H1 (cell line): Measurements from ENCODE around the gene NCOA5. TPM values are rescaled to one million over a fixed set of nuclear protein-coding genes. Genes with fewer than 3 reads are reported as not detected.

ENCODE experiments used
- CTCF ChIA-PET: fragments of 300-600 bp; sonication (Branson Sonifier 250); formaldehyde crosslinking; loops from one replicate; lab custom pipeline; 2021; ENCODE audit not compliant: partially characterized antibody; lab: Charles Lee
- POLR2A ChIA-PET: fragments of 300-600 bp; sonication (Branson Sonifier 250); formaldehyde crosslinking; loops from one replicate; lab custom pipeline; 2021; ENCODE audit warnings: inconsistent platforms; ENCODE audit not compliant: partially characterized antibody; lab: Charles Lee
- DNase-seq, 2 experiments: peaks; one replicate each; pipeline versions ENCODE4 v3.0.0 to v3.0.0-alpha.2; 2010 to 2022; ENCODE audit warnings: low spot score in 2 of 2, low read depth in 1 of 2, mixed read lengths in 1 of 2
- FAIRE-seq: peaks from 2 replicates; lab custom pipeline; 2011; peaks lifted over from hg19 to GRCh38; lab: Jason Lieb, UNC
- H2AFZ ChIP-seq: 2 replicates; pipeline ENCODE4 v1.8.1; 2012; ENCODE audit warnings: low read length, inconsistent platforms
- H2AK5ac ChIP-seq: 2 replicates; pipeline ENCODE4 v1.6.1; 2013; ENCODE audit warnings: low read depth, low read length
- H2BK120ac ChIP-seq: replicated peaks from 2 replicates; pipeline ENCODE3; 2013; ENCODE audit warnings: low read depth, low read length, inconsistent platforms
- H2BK12ac ChIP-seq: 2 replicates; pipeline ENCODE4 v1.6.1; 2013; ENCODE audit warnings: low read depth, low read length
- H2BK15ac ChIP-seq: 2 replicates; pipeline ENCODE4 v1.6.1; 2013; ENCODE audit warnings: low read length
- H2BK20ac ChIP-seq: 2 replicates; pipeline ENCODE4 v1.6.1; 2013; ENCODE audit warnings: low read length
- H2BK5ac ChIP-seq: 2 replicates; pipeline ENCODE4 v1.6.1; 2013; ENCODE audit warnings: low read depth, low read length
- H3K14ac ChIP-seq: 2 replicates; pipeline ENCODE4 v1.6.1; 2013; ENCODE audit warnings: inconsistent platforms; ENCODE audit not compliant: insufficient read length
- H3K18ac ChIP-seq: 2 replicates; pipeline ENCODE4 v1.6.1; 2013; ENCODE audit warnings: low read length; ENCODE audit errors: extremely low read depth
- H3K23ac ChIP-seq: 2 replicates; pipeline ENCODE4 v1.6.1; 2013; ENCODE audit warnings: inconsistent platforms; ENCODE audit not compliant: insufficient read length
- H3K23me2 ChIP-seq: 2 replicates; pipeline ENCODE4 v1.6.1; 2013; ENCODE audit warnings: low read depth, low read length
- H3K27ac ChIP-seq: 2 replicates; pipeline ENCODE4 v1.6.1; 2011; ENCODE audit warnings: low read depth, low read length, inconsistent platforms
- H3K27me3 ChIP-seq, 4 experiments: replicated peaks in 1 of 4; 1 replicate in 1 of 4; 2 replicates in 3 of 4; pipeline versions ENCODE4 v1.6.1 to v1.8.1; 2011 to 2013; ENCODE audit warnings: low read length in 3 of 4, mild to moderate bottlenecking in 3 of 4, inconsistent platforms in 2 of 4, mixed read lengths in 2 of 4, moderate library complexity in 1 of 4; ENCODE audit not compliant: control insufficient read depth in 3 of 4, insufficient read depth in 3 of 4; ENCODE audit errors: extremely low read depth in 1 of 4
- H3K36me3 ChIP-seq, 4 experiments: 2 replicates each; pipeline versions ENCODE4 v1.6.1 to v1.8.1; 2011 to 2013; ENCODE audit warnings: mild to moderate bottlenecking in 4 of 4, low read length in 3 of 4, moderate library complexity in 2 of 4, control low read depth in 1 of 4, inconsistent platforms in 1 of 4; ENCODE audit not compliant: insufficient read depth in 4 of 4, control insufficient read depth in 2 of 4
- H3K4ac ChIP-seq: replicated peaks from 2 replicates; pipeline ENCODE3; 2013; ENCODE audit warnings: low read length, low read depth, mixed read lengths, inconsistent platforms; ENCODE audit not compliant: insufficient read length
- H3K4me1 ChIP-seq, 4 experiments: replicated peaks in 1 of 4; 1 replicate in 1 of 4; 2 replicates in 3 of 4; pipeline versions ENCODE4 v1.6.1 to v1.8.1; 2011 to 2013; ENCODE audit warnings: low read length in 3 of 4, inconsistent platforms in 2 of 4, mixed read lengths in 1 of 4; ENCODE audit not compliant: insufficient read depth in 4 of 4, control insufficient read depth in 3 of 4
- H3K4me2 ChIP-seq, 2 experiments: 2 replicates each; pipeline versions ENCODE4 v1.6.1 to v1.8.1; 2011 to 2013; ENCODE audit warnings: low read depth in 2 of 2, low read length in 2 of 2, control low read depth in 1 of 2, inconsistent platforms in 1 of 2, mild to moderate bottlenecking in 1 of 2; ENCODE audit not compliant: insufficient read depth in 1 of 2
- H3K4me3 ChIP-seq, 4 experiments: fragments of 200-600, 300-600 bp in 1 of 4; sonication (generic), shearing (Covaris generic), sonication (Bioruptor Twin) in 1 of 4; 2 replicates each; pipeline versions ENCODE4 v1.5.1 to v1.8.1; 2011 to 2016; ENCODE audit warnings: low read length in 4 of 4, low read depth in 3 of 4, control low read depth in 2 of 4, inconsistent platforms in 2 of 4, mild to moderate bottlenecking in 2 of 4, mixed read lengths in 1 of 4, moderate library complexity in 1 of 4; ENCODE audit not compliant: insufficient read depth in 2 of 4; ENCODE audit errors: extremely low read depth in 1 of 4
- H3K56ac ChIP-seq: replicated peaks from 2 replicates; pipeline ENCODE3; 2013; ENCODE audit warnings: low read depth, mild to moderate bottlenecking, mixed read lengths, low read length, inconsistent platforms; ENCODE audit not compliant: insufficient read length
- H3K79me1 ChIP-seq: 2 replicates; pipeline ENCODE4 v1.6.1; 2013; ENCODE audit warnings: low read depth, low read length, control low read depth
- H3K79me2 ChIP-seq, 2 experiments: 2 replicates each; pipeline versions ENCODE4 v1.6.1 to v1.8.1; 2012 to 2013; ENCODE audit warnings: low read length in 2 of 2, mild to moderate bottlenecking in 2 of 2, inconsistent platforms in 1 of 2; ENCODE audit not compliant: insufficient read depth in 2 of 2, control insufficient read depth in 1 of 2
- H3K9ac ChIP-seq, 4 experiments: replicated peaks in 1 of 4; 1 replicate in 1 of 4; 2 replicates in 3 of 4; pipeline versions ENCODE4 v1.6.1 to v1.8.1; 2011 to 2013; ENCODE audit warnings: low read depth in 3 of 4, low read length in 3 of 4, control low read depth in 2 of 4, mild to moderate bottlenecking in 2 of 4, moderate library complexity in 2 of 4, inconsistent platforms in 1 of 4; ENCODE audit errors: extremely low read depth in 1 of 4
- H3K9me3 ChIP-seq, 2 experiments: 2 replicates each; pipeline versions ENCODE4 v1.6.1 to v1.8.1; 2012 to 2013; ENCODE audit warnings: mild to moderate bottlenecking in 2 of 2, moderate library complexity in 2 of 2, control low read depth in 1 of 2, inconsistent platforms in 1 of 2, low read depth in 1 of 2, low read length in 1 of 2, mixed read lengths in 1 of 2; ENCODE audit not compliant: insufficient read depth in 2 of 2
- H4K20me1 ChIP-seq, 2 experiments: replicated peaks in 1 of 2; 2 replicates each; pipeline versions ENCODE3 to v1.8.1; 2011 to 2013; ENCODE audit warnings: inconsistent platforms in 2 of 2, low read length in 2 of 2, mild to moderate bottlenecking in 1 of 2; ENCODE audit not compliant: insufficient read depth in 2 of 2, control insufficient read depth in 1 of 2
- H4K5ac ChIP-seq: 2 replicates; pipeline ENCODE4 v1.6.1; 2013; ENCODE audit warnings: low read length, low read depth, mixed read lengths, inconsistent platforms; ENCODE audit not compliant: insufficient read length
- H4K8ac ChIP-seq: 2 replicates; pipeline ENCODE4 v1.8.0; 2013; ENCODE audit warnings: mild to moderate bottlenecking, moderate library complexity, low read length, inconsistent platforms; ENCODE audit not compliant: insufficient read depth; ENCODE audit errors: extremely low read depth
- H4K91ac ChIP-seq: replicated peaks from 2 replicates; pipeline ENCODE3; 2013; ENCODE audit warnings: low read length, mixed read lengths, inconsistent platforms; ENCODE audit not compliant: insufficient read length
- WGBS, 2 experiments: shearing (Covaris generic) in 1 of 2; methylation state at CpG; one replicate each; pipeline versions ENCODE4 v1.1.6 to v1.1.7; 2013 to 2015; ENCODE audit warnings: low lambda C conversion rate in 2 of 2, mixed read lengths in 2 of 2, inconsistent platforms in 1 of 2, low coverage in 1 of 2, missing lambda C conversion rate in 1 of 2; ENCODE audit not compliant: insufficient replicate concordance in 2 of 2, insufficient coverage in 1 of 2, insufficient read length in 1 of 2; ENCODE audit errors: extremely low coverage in 1 of 2, missing lambda C conversion rate in 1 of 2; 5-methylcytosine and 5-hydroxymethylcytosine counted together
- polyA plus RNA-seq, 7 experiments: library from polyadenylated mRNA; depleted of rRNA in 3 of 7; stranded (reverse) in 5 of 7; unstranded in 2 of 7; fragments of >200 nt in 5 of 7; fragments of 200-250 nt in 2 of 7; gene quantifications; 1 replicate in 5 of 7; 2 replicates in 1 of 7; 4 replicates in 1 of 7; pipeline versions ENCODE4 v1.2.1 to v1.2.3, GENCODE V29; 2011 to 2013; ENCODE audit warnings: missing spikeins in 2 of 7, mixed read lengths in 2 of 7
- total RNA-seq: library from RNA; stranded (reverse); fragmentation: NEBNext Ultra II Directional; extraction: Animal tissue kit (Norgen Biotek cat#: 25700); gene quantifications from 2 replicates; pipeline ENCODE4 v1.2.1, GENCODE V29; 2021

The NCOA5 gene
- total and polyA plus RNA-seq, 2 of the 8 experiments (the other 6 are each of a cell fraction or from before 2014, with no cell fraction given): 20.4 to 29.0 TPM

GRCh38 chr20:46056027-46056833 lies 33.5 kb downstream of the NCOA5 start:
- Histone ChIP-seq H3K9me3 (no peaks in the 10 kb centered on the region), H2BK120ac (no peak overlapping the region), H3K4me2 (no peak overlapping the region), H3K4ac (no peak overlapping the region), H3K4me3 (no peak overlapping the region), H3K27ac (no peak overlapping the region), H3K79me2 (no peaks in the 10 kb centered on the region), H3K18ac (no peak overlapping the region), H3K23me2 (peaks cover 10% of the 10 kb centered on the region; the same call in 1 of the 2 replicates), H2AK5ac (no peak overlapping the region), H2BK20ac (no peak overlapping the region), H4K20me1 (peaks cover 6 to 28% of the 10 kb centered on the region in 2 experiments), H2BK15ac (no peak overlapping the region), H4K91ac (no peak overlapping the region), H4K8ac (no peak overlapping the region), H2AFZ (no peak overlapping the region), H3K27me3 (peaks cover 4 to 55% (median 35%) of the 10 kb centered on the region in 4 experiments), H3K9ac (no peak overlapping the region), H4K5ac (no peak overlapping the region), H2BK5ac (no peak overlapping the region), H3K56ac (no peak overlapping the region), H3K79me1 (no peaks in the 10 kb centered on the region), H3K4me1 (peaks cover 0 to 14% (median 12%) of the 10 kb centered on the region in 4 experiments; a peak in 6 of 7 replicates), H3K36me3 (no peaks in the 10 kb centered on the region; a peak in 1 of 8 replicates), H3K23ac (no peak overlapping the region), H2BK12ac (no peak overlapping the region), H3K14ac (no peak overlapping the region)
- FAIRE-seq (no peak), DNase-seq (no peak)
- POLR2A ChIA-PET: no interaction called here
- WGBS, 2 experiments: 75% methylated on average over 15 of the region's 15 CpGs; no CpG with 5 or more reads in 1 of the 2 experiments
- CTCF ChIA-PET: interaction anchor here (0.7 to 4.4 kb wide), 5 partner anchors 25 to 211 kb away, joined by 3 to 60 read pairs (median 41); partner anchors contain the start of gene SLC12A5
